NAMALWA (cell line): ENCODE measurements around the gene AHCYL1.
"Not testable (repeated sequence)": the region's sequence is repeated elsewhere in the genome, so short reads cannot be mapped to it uniquely, and the experiment has no call there.

ENCODE experiments used
- DNase-seq: peaks from one replicate; pipeline ENCODE4 v3.0.0-alpha.2; 2015; ENCODE audit warnings: low spot score

The AHCYL1 gene

GRCh38 chr1:109984456-109985246 lies at the start of gene AHCYL1:
Gene AHCYL1, plus strand, starts transcription at chr1:109984765. Its CDS starts 288 bp downstream, at chr1:109985053.
- peak; percentile 99 for DNase-seq

GRCh38 chr1:109935451-109935900 lies 49.1 kb upstream of the AHCYL1 start:
- no peak for DNase-seq

- no peak for DNase-seq
Measured at GRCh38 chr1:109937738-109938137, 46.8 kb upstream of the AHCYL1 start.

DNA sequence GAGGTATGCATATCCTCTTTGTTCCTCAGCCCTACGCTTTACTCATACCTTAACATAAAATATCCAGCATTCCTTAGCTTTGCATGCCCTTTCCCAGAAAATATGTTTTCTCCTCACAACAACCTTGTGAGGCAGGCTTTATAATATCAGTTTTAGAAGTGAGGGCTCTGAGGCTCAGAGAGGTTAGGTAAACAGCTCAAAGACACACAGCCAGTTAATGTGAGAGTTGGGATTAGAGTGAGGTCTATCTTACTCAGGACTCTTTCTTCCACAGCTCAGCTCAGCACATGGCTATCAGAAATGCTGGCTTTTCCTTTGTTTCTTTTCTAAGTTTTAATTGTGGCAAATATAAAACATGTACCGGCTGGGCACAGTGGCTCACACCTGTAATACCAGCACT lies 46.0 kb upstream of the AHCYL1 start:
- no peak for DNase-seq

DNA sequence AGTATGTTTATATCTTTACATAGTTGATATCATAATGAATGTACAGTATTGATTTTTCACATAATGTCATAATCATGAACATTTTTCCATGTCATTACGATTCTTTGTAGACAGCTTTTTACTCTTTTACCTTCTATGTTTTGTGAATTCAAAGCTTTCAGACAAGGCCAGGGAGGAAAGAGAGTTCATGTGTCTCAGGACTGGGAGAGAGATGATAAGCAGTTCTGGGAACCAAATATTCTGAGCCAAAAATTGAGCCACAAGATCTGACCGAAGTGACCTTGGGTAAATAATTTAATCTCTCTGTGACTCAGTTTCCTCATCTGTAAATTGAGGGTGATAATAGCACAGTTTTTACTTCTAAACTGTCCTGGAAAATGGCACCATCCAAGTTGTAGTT lies 42.1 kb upstream of the AHCYL1 start:
- DNase-seq = no peak

DNA sequence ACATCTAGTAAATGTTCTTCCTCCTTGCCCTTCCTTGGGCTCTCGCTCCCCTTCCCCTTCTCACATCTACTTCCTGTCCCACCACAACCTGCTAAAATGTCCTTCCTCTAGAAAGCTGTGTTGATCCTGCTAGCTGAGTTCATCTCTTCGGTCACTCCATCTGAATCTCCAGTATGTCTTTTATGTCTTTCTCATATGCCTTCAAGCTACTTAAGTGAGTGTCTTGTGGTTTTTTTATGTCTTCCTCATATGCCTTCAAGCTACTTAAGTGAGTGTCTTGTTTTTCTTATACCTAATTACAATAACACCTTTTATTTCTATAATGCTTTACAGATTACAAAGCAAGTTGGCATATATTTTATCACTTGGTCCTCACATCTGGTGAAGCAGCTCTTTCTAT lies 40.0 kb upstream of the AHCYL1 start:
- no peak for DNase-seq

DNA sequence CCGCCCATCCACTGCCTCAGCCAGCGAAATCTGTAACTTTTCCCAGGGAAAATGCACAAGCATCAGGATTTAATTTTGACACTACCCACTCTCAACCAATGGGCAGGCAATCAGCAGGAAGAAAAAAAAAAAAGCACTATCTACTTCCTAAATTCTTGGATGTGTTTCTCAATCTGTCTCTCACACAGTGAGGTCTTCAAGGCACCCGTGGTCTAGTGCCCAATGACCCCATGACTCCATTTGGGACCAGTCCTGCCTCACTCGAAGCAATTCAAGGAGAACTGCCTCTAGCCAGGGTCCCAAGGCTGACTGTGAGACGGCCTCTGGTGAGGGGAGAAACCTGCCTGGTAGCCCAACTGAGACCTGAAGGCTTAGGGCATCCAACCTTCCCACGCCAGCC lies 38.1 kb upstream of the AHCYL1 start:
- no peak for DNase-seq

DNA sequence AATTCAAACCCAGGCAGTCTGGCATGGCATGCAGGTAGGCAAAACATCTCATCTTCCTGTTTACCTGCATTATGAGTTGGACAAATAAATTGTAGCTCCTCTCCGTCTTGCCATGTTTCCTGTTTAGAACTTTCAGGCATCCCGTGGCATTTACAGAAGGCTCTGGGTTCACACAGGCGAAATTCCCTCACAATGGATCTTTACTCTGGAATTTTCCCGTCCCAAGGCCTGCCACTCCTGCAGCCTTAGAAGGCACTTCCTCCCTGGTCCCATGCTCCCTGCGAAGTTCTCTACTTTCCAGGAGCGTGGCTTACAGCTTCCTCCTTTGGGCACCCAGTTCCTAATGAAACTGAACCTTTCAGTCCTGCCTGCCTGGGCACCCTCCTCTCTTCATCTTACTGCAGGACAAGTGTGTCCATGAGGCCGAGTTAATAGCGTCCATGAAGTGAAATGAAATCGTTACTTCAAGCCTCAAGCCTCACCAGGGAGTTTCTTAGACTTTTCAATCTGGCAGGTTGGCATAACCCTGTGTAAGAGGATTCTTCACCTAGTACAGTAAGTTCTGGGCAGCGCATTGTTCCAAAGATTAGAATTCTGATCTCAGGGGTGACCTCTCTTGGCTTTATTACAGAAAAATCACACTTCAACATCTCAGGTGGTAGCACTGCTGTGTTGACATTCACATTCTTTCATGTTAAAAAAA lies 36.8 kb upstream of the AHCYL1 start:
- no peak for DNase-seq

- DNase-seq = no peak
Measured at GRCh38 chr1:109948285-109948630, 36.3 kb upstream of the AHCYL1 start.

DNA sequence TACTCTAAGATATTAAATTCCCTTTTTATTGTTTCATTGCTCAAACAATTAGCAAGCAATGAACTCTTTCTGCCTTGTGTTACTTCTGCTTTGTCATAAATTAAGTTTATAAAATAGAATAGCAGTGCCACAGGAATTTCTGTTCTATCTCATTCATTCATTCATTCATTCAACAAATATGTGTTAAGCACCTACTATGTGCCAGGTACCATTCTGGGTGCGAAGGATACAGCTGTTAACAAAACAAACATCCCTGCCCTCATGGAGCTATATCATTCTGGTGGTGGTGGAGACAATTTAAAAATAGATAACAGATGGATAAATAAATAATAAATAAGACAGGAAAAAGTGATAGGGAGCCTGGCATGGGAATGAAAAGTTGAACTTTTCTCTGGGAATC lies 34.5 kb upstream of the AHCYL1 start:
- no peak for DNase-seq

DNA sequence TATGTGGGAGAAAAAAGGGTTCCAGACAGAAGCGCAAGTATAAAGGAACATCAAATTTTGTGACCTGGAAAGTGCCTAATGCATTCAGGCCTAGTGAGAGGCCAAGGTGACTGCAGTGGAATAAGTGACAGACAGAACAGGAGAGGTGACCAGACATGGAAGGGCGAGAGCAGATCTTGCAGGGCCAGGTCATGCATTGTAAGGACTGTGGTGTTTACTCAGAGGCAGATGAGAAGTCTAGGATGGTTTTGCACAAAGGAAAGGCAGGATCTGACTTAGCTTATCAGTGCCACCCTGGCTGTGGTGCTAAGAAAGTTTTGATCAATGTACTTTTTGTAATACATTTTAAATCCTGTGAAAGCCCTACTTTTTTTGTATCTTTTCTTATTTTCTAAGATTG lies 34.1 kb upstream of the AHCYL1 start:
- no peak for DNase-seq

GRCh38 chr1:109951501-109951900 lies 33.1 kb upstream of the AHCYL1 start:
- not testable (repeated sequence) for DNase-seq

GRCh38 chr1:109954041-109954512 lies 30.5 kb upstream of the AHCYL1 start:
- DNase-seq = no peak

GRCh38 chr1:109959632-109959973 lies 25.0 kb upstream of the AHCYL1 start:
- no peak for DNase-seq

GRCh38 chr1:109959974-109960744 lies 24.4 kb upstream of the AHCYL1 start:
- DNase-seq = no peak

- DNase-seq = no peak
Measured at GRCh38 chr1:109960745-109961094, 23.8 kb upstream of the AHCYL1 start.

DNA sequence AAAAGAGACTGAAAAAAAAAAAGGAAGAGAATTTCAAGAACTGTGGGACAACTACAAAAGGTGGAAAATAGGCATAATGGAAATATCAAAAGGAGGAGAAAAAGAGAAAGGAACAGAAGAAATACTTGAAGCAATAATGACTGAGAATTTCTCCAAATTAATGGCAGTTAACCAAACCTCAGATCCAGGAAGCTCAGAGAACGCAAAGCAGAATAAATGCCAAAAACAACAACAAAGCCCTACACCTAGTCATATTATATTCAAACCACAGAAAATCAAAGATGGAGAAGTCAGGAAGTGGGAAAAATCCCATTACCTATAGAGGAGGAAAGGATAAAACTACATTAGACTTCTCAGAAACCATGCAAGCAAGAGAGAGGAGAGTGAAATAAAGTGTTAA lies 20.7 kb upstream of the AHCYL1 start:
- DNase-seq = no peak

- DNase-seq = no peak
Measured at GRCh38 chr1:109969146-109969829, 15.3 kb upstream of the AHCYL1 start.

- DNase-seq = no peak
Measured at GRCh38 chr1:109969907-109970306, 14.7 kb upstream of the AHCYL1 start.

DNA sequence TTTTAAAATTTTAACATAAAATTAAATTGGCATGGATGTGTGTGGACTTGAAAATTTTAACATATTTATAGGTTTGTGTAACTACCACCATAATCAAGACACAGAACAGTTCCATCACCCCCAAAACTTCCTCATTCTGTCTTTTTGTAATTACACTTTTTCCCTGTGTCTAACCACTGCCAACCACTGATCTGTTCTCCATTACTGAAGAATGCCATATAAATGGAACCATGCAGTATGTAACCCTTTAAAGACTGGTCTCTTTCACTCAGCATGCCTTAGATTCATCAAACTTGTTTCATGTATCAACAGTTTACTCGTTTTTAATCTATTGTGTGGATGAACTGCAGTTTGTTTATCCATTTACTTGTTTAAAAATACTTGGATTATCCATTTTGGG lies 13.0 kb upstream of the AHCYL1 start:
- DNase-seq = no peak

GRCh38 chr1:109974191-109974590 lies 10.4 kb upstream of the AHCYL1 start:
- DNase-seq = no peak

DNA sequence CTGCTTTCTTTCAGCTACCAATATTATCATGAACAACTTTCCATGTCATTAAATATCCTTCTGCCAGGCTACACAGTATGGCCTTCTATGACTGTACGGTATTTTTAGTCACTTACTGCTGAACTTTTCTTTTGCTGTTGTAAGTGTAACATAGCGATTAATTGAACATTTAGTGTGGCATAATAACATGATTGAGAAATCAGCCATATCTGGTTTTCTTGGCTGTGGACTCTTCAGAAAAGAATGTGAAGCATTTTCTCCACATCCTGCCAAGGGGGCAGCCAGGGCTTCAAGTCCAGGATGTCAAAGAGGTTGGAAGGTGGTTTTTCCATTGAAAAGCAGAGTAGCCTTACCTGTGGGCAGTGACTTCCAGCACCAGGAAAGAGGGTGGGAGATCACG lies 8.8 kb upstream of the AHCYL1 start:
- no peak for DNase-seq
